KMS-11 (cell line): ENCODE measurements around the gene COMTD1.

Experiments
- H2AFZ ChIP-seq: fragments of 200-600 bp; sonication (generic); 2 replicates; pipeline ENCODE4 v1.6.1; 2016; ENCODE audit warnings: antibody characterized with exemption, mixed run types, low read depth
- H3K27ac ChIP-seq: fragments of 200-600 bp; sonication (generic); 2 replicates; pipeline ENCODE4 v1.6.1; 2016; ENCODE audit warnings: mild to moderate bottlenecking, mixed run types
- H3K27me3 ChIP-seq: fragments of 200-600 bp; sonication (generic); 2 replicates; pipeline ENCODE4 v1.6.1; 2017; ENCODE audit warnings: mild to moderate bottlenecking, low read depth, mixed run types, moderate library complexity; ENCODE audit not compliant: insufficient read depth
- H3K36me3 ChIP-seq: fragments of 200-600 bp; sonication (generic); 2 replicates; pipeline ENCODE4 v1.6.1; 2017; ENCODE audit warnings: mild to moderate bottlenecking, mixed run types; ENCODE audit not compliant: insufficient read depth
- H3K4me1 ChIP-seq: fragments of 200-600 bp; sonication (generic); 2 replicates; pipeline ENCODE4 v1.6.1; 2016; ENCODE audit warnings: mild to moderate bottlenecking, low read depth, mixed run types; ENCODE audit not compliant: poor library complexity, severe bottlenecking
- H3K4me2 ChIP-seq: fragments of 200-600 bp; sonication (generic); 2 replicates; pipeline ENCODE4 v1.7.0; 2016; ENCODE audit warnings: mild to moderate bottlenecking, mixed run types
- H3K4me3 ChIP-seq: fragments of 200-600 bp; sonication (generic); IDR thresholded peaks from 2 replicates; pipeline ENCODE4 v1.6.1; 2017; ENCODE audit warnings: low read depth, low read length, mixed read lengths; ENCODE audit not compliant: insufficient read depth
- H3K79me2 ChIP-seq: fragments of 200-600 bp; sonication (generic); 2 replicates; pipeline ENCODE4 v1.6.1; 2016; ENCODE audit warnings: low read depth, mixed run types; ENCODE audit not compliant: insufficient read depth
- H3K9ac ChIP-seq: fragments of 200-600 bp; sonication (generic); 2 replicates; pipeline ENCODE4 v1.6.1; 2016; ENCODE audit warnings: mild to moderate bottlenecking, mixed run types
- H4K20me1 ChIP-seq: fragments of 200-600 bp; sonication (generic); 2 replicates; pipeline ENCODE4 v1.6.1; 2016; ENCODE audit warnings: mild to moderate bottlenecking, mixed run types; ENCODE audit not compliant: insufficient read depth
- CTCF ChIP-seq: fragments of 200-600 bp; sonication (generic); conservative IDR thresholded peaks from 2 replicates; pipeline ENCODE4 v1.6.1; 2017; ENCODE audit warnings: low read depth, mild to moderate bottlenecking, antibody characterized with exemption, low read length, moderate library complexity, mixed read lengths

The COMTD1 gene

GRCh38 chr10:75244487-75245353, 9.0 kb upstream of the COMTD1 start:
- Histone ChIP-seq H3K36me3 (no peaks in the 10 kb centered on the region), H3K27me3 (no peaks in the 10 kb centered on the region), H3K27ac (no peak overlapping the region), H3K9ac (no peak overlapping the region), H3K4me2 (no peak overlapping the region), H2AFZ (no peak overlapping the region), H3K4me1 (no peaks in the 10 kb centered on the region), H3K79me2 (no peaks in the 10 kb centered on the region), H4K20me1 (no peaks in the 10 kb centered on the region), H3K4me3 (no peak overlapping the region)
- TF ChIP-seq CTCF = no peak

DNA sequence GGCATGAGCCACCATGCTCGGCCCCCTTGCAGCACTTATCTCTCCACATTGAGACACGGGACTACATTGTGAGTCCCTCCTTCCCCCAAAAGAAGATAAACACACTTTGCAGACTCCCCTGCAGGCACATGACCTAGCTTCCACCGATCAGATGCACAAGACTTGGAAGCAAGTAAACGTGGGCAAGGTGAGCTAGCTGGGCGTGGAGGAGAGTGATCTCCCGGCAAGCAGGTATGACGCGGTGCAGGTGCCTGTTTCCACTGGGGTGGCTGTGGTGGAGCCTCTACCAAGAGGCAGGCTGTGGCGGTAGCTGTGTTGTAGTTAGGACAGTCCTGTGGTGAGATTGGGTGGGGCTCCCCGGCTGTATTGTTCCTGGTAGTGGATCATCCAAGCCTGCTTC, 7.7 kb upstream of the COMTD1 start:
- Histone ChIP-seq H4K20me1 (no peaks in the 10 kb centered on the region), H3K36me3 (no peaks in the 10 kb centered on the region), H2AFZ (no peak overlapping the region), H3K4me2 (no peak overlapping the region), H3K27me3 (no peaks in the 10 kb centered on the region), H3K27ac (no peak overlapping the region), H3K4me3 (no peak overlapping the region), H3K4me1 (no peaks in the 10 kb centered on the region), H3K9ac (no peak overlapping the region), H3K79me2 (no peaks in the 10 kb centered on the region)
- TF ChIP-seq CTCF = no peak

DNA sequence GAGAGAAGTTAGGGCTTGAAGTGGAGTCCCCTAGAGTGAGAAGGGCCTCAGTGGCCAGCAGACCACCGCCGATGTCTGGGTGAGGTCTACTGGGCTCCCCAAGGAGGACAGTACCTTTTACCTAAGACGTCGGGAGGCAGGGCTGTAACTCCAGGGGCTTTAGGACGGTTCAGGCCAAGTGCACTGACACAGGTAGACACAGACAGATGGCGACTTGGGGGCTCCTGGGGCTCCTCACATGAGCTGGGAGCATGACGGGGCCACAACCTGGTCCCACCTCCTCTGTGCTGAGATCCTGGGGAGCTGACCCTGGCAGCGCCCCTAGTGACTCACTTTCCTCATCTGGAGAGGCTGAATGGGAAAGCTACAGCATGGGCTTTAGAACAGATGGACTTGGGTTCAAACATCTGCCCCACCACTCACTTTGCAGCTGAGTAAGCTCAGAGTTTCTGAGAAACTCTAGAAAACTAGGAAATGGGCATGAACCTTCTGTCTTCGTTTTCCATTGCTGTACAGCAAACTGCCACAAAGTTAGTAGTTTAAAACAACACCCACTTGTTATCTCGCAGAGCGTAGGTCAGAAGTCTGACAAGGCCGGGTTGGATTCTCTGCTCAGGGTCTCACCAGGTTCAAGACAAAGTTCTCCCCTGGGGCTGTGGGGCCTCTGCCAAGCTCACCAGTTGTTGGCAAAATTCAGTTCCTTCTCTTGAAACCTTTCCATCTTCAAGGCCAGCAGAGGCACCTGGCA, 4.7 kb upstream of the COMTD1 start:
- Histone ChIP-seq H2AFZ (no peak overlapping the region), H3K79me2 (no peaks in the 10 kb centered on the region), H3K9ac (no peak overlapping the region), H3K4me1 (peaks cover 9% of the 10 kb centered on the region), H3K27me3 (no peaks in the 10 kb centered on the region), H3K4me2 (no peak overlapping the region), H3K36me3 (no peaks in the 10 kb centered on the region), H3K27ac (no peak overlapping the region), H4K20me1 (no peaks in the 10 kb centered on the region), H3K4me3 (no peak overlapping the region)
- TF ChIP-seq CTCF = no peak

DNA sequence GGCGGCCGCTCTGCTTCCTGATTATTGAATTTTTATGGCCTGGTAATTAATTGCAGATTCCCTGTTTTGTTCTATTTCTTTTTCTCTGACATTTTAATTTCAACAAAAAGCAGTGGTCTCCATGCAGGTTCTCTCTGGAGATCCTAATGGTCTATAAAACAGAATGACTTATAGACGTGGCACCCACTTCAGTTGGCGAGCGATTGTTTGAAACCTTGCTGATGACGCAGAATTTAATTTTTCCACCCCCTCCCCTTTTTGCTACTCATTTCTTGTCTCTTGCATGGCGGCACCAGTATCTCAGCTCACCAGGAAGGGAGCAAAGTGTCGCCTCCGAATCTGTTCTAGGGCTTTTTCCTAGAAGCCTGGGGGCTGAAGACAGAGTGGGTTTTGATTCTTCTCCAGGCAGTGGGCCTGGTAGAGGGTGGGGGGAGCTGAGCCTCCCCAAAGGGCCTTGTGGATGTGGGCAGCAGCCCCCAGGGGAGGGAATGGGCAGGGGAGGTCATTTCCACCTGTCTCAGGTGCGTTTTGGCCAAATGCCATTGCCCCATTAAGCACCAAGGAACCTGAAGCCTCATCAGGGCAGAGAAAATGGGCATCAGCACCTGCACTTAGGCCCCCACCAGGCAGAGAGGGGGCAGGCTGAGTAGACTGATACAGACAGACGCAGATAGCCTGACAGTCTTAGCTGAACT, 3.5 kb upstream of the COMTD1 start:
- no peak overlapping the region for H3K9ac ChIP-seq
- H3K27ac ChIP-seq = no peak overlapping the region
- H3K36me3 ChIP-seq = no peaks in the 10 kb centered on the region
- H3K27me3 ChIP-seq = no peaks in the 10 kb centered on the region
- no peak overlapping the region for H3K4me2 ChIP-seq
- no peak overlapping the region for H2AFZ ChIP-seq
- no peak overlapping the region for H3K4me3 ChIP-seq
- no peak for TF ChIP-seq CTCF
- peaks cover 9% of the 10 kb centered on the region for H3K4me1 ChIP-seq
- no peaks in the 10 kb centered on the region for H3K79me2 ChIP-seq
- H4K20me1 ChIP-seq = no peaks in the 10 kb centered on the region
